Rectal smooth muscle tissue (tissue), 1 donor: ENCODE data around the gene WDR45B.
"Not testable (repeated sequence)": the region's sequence is repeated elsewhere in the genome, so short reads cannot be mapped to it uniquely, and the experiment has no call there.

Experiments
- H3K27ac ChIP-seq: one replicate; pipeline ENCODE4 v1.7.0; 2013; ENCODE audit warnings: low read depth, low read length, inconsistent platforms
- H3K27me3 ChIP-seq: one replicate; pipeline ENCODE4 v1.7.0; 2013; ENCODE audit warnings: low read length; ENCODE audit not compliant: control insufficient read depth, insufficient read depth
- H3K36me3 ChIP-seq: one replicate; pipeline ENCODE4 v1.7.0; 2013; ENCODE audit warnings: low read length; ENCODE audit not compliant: control insufficient read depth, insufficient read depth
- H3K4me1 ChIP-seq: one replicate; pipeline ENCODE4 v1.7.0; 2013; ENCODE audit warnings: low read length; ENCODE audit not compliant: control insufficient read depth, insufficient read depth
- H3K4me3 ChIP-seq: one replicate; pipeline ENCODE4 v1.7.0; 2013; ENCODE audit warnings: low read length
- H3K9ac ChIP-seq: one replicate; pipeline ENCODE4 v1.7.0; 2013; ENCODE audit warnings: low read length

The WDR45B gene

GRCh38 chr17:82588266-82589175 lies 59.7 kb downstream of the WDR45B start:
- no peak overlapping the region for H3K9ac ChIP-seq
- peaks cover 19% of the 10 kb centered on the region for H3K4me1 ChIP-seq
- H3K27me3 ChIP-seq = no peaks in the 10 kb centered on the region
- H3K36me3 ChIP-seq = peaks cover 21% of the 10 kb centered on the region
- H3K27ac ChIP-seq = peak overlapping the region; percentile 57
- H3K4me3 ChIP-seq = no peak overlapping the region

- H3K27me3 ChIP-seq = no peaks in the 10 kb centered on the region
- no peak overlapping the region for H3K9ac ChIP-seq
- H3K4me1 ChIP-seq = peaks cover 17% of the 10 kb centered on the region
- H3K27ac ChIP-seq = no peak overlapping the region
- H3K36me3 ChIP-seq = peaks cover 21% of the 10 kb centered on the region
- H3K4me3 ChIP-seq = no peak overlapping the region
Measured at GRCh38 chr17:82587234-82588086, 60.8 kb downstream of the WDR45B start.

- H3K27ac ChIP-seq = no peak overlapping the region
- peaks cover 11% of the 10 kb centered on the region for H3K4me1 ChIP-seq
- H3K27me3 ChIP-seq = no peaks in the 10 kb centered on the region
- no peak overlapping the region for H3K9ac ChIP-seq
- H3K4me3 ChIP-seq = no peak overlapping the region
- H3K36me3 ChIP-seq = peaks cover 26% of the 10 kb centered on the region
Measured at GRCh38 chr17:82586576-82587233, 61.5 kb downstream of the WDR45B start.

- not testable (repeated sequence) for H3K4me3 ChIP-seq, H3K4me1 ChIP-seq, H3K27me3 ChIP-seq, H3K9ac ChIP-seq
- Histone ChIP-seq H3K27ac (peak overlapping the region; percentile 37), H3K36me3 (peaks cover 26% of the 10 kb centered on the region)
Measured at GRCh38 chr17:82585935-82586575, 62.2 kb downstream of the WDR45B start.

GRCh38 chr17:82583720-82584234 lies 64.5 kb downstream of the WDR45B start:
- H3K36me3 ChIP-seq = peaks cover 27% of the 10 kb centered on the region
- H3K27ac ChIP-seq = no peak overlapping the region

GRCh38 chr17:82582709-82583108 lies 65.5 kb downstream of the WDR45B start:
- Histone ChIP-seq H3K27ac (no peak overlapping the region), H3K4me1 (no peaks in the 10 kb centered on the region), H3K27me3 (no peaks in the 10 kb centered on the region), H3K36me3 (peaks cover 26% of the 10 kb centered on the region), H3K9ac (no peak overlapping the region), H3K4me3 (no peak overlapping the region)

More at GRCh38 chr17:82583720-82584234, 64.5 kb downstream of the WDR45B start:
- Histone ChIP-seq H3K4me1 (no peaks in the 10 kb centered on the region), H3K4me3 (no peak overlapping the region), H3K9ac (no peak overlapping the region), H3K27me3 (no peaks in the 10 kb centered on the region)

- no peak overlapping the region for H3K4me3 ChIP-seq
- no peaks in the 10 kb centered on the region for H3K4me1 ChIP-seq
- H3K27me3 ChIP-seq = no peaks in the 10 kb centered on the region
- no peak overlapping the region for H3K27ac ChIP-seq
- peaks cover 22% of the 10 kb centered on the region for H3K36me3 ChIP-seq
- H3K9ac ChIP-seq = no peak overlapping the region
Measured at GRCh38 chr17:82582213-82582612, 66.0 kb downstream of the WDR45B start.

GRCh38 chr17:82579969-82580368 lies 68.3 kb downstream of the WDR45B start:
- H3K9ac ChIP-seq, H3K27me3 ChIP-seq, H3K4me3 ChIP-seq, H3K4me1 ChIP-seq, H3K27ac ChIP-seq: not testable (repeated sequence)
- H3K36me3 ChIP-seq = peaks cover 11% of the 10 kb centered on the region

GRCh38 chr17:82577300-82577699 lies 70.9 kb downstream of the WDR45B start:
- no peaks in the 10 kb centered on the region for H3K27me3 ChIP-seq
- H3K9ac ChIP-seq = no peak overlapping the region
- peaks cover 10% of the 10 kb centered on the region for H3K36me3 ChIP-seq
- H3K27ac ChIP-seq = no peak overlapping the region
- no peak overlapping the region for H3K4me3 ChIP-seq
- H3K4me1 ChIP-seq = no peaks in the 10 kb centered on the region

GRCh38 chr17:82575581-82576221 lies 72.5 kb downstream of the WDR45B start:
- H3K36me3 ChIP-seq = peaks cover 13% of the 10 kb centered on the region
- H3K27me3 ChIP-seq, H3K27ac ChIP-seq, H3K4me3 ChIP-seq, H3K4me1 ChIP-seq, H3K9ac ChIP-seq: not testable (repeated sequence)

GRCh38 chr17:82574041-82574440 lies 74.2 kb downstream of the WDR45B start:
- Histone ChIP-seq H3K9ac (no peak overlapping the region), H3K4me1 (no peaks in the 10 kb centered on the region), H3K4me3 (no peak overlapping the region), H3K27ac (no peak overlapping the region), H3K27me3 (no peaks in the 10 kb centered on the region), H3K36me3 (peaks cover 13% of the 10 kb centered on the region)
